HG03066 (cell line): ENCODE data around the gene CACNA2D1.
"Not testable (repeated sequence)": the region's sequence is repeated elsewhere in the genome, so short reads cannot be mapped to it uniquely, and the experiment has no call there.

ENCODE experiments used
- ATAC-seq: cut with Tn5 transposase; IDR thresholded peaks from one replicate; pipeline ENCODE4 v1.9.1; 2021; ENCODE audit warnings: low read depth; ENCODE audit not compliant: unreplicated experiment

Gene CACNA2D1

GRCh38 chr7:82435769-82436168, 7.8 kb downstream of the CACNA2D1 start:
- no peak for ATAC-seq

GRCh38 chr7:82434275-82435022, 9.1 kb downstream of the CACNA2D1 start:
- no peak for ATAC-seq

- ATAC-seq: no peak
These were observed 10.1 kb downstream of the CACNA2D1 start for GRCh38 chr7:82433507-82433906.

GRCh38 chr7:82432743-82433142, 10.8 kb downstream of the CACNA2D1 start:
- ATAC-seq: not testable (repeated sequence)

- ATAC-seq: no peak
These were observed 12.8 kb downstream of the CACNA2D1 start for GRCh38 chr7:82430500-82431465.

GRCh38 chr7:82429408-82429807, 14.2 kb downstream of the CACNA2D1 start:
- ATAC-seq: no peak

- no peak for ATAC-seq
These were observed 15.2 kb downstream of the CACNA2D1 start for GRCh38 chr7:82428186-82428961.

GRCh38 chr7:82423446-82423845, 20.1 kb downstream of the CACNA2D1 start:
- no peak for ATAC-seq

- no peak for ATAC-seq
These were observed 24.4 kb downstream of the CACNA2D1 start for GRCh38 chr7:82419200-82419599.

- no peak for ATAC-seq
These were observed 25.7 kb downstream of the CACNA2D1 start for GRCh38 chr7:82417898-82418297.

GRCh38 chr7:82416402-82416801, 27.2 kb downstream of the CACNA2D1 start:
- ATAC-seq: no peak

GRCh38 chr7:82414389-82414788, 29.2 kb downstream of the CACNA2D1 start:
- ATAC-seq: no peak

- ATAC-seq: no peak
These were observed 30.3 kb downstream of the CACNA2D1 start for GRCh38 chr7:82413237-82413636.

GRCh38 chr7:82411732-82412131, 31.8 kb downstream of the CACNA2D1 start:
- ATAC-seq: no peak

- no peak for ATAC-seq
These were observed 33.1 kb downstream of the CACNA2D1 start for GRCh38 chr7:82410461-82410860.

- no peak for ATAC-seq
These were observed 36.6 kb downstream of the CACNA2D1 start for GRCh38 chr7:82406937-82407336.

GRCh38 chr7:82405301-82405700, 38.3 kb downstream of the CACNA2D1 start:
- no peak for ATAC-seq

GRCh38 chr7:82404652-82405051, 38.9 kb downstream of the CACNA2D1 start:
- no peak for ATAC-seq

- ATAC-seq: no peak
These were observed 39.5 kb downstream of the CACNA2D1 start for GRCh38 chr7:82404094-82404493.

- ATAC-seq: no peak
These were observed 45.6 kb downstream of the CACNA2D1 start for GRCh38 chr7:82397879-82398524.
